Inflammatory macrophage treated with lipopolysaccharide for 4 hours (primary cell): ENCODE data around the gene OR51V1.
"Not testable (repeated sequence)": the region's sequence is repeated elsewhere in the genome, so short reads cannot be mapped to it uniquely, and the experiment has no call there.

Experiments used
- DNase-seq: peaks from one replicate; pipeline ENCODE4 v3.0.0-alpha.2; 2020

OR51V1 gene

DNA sequence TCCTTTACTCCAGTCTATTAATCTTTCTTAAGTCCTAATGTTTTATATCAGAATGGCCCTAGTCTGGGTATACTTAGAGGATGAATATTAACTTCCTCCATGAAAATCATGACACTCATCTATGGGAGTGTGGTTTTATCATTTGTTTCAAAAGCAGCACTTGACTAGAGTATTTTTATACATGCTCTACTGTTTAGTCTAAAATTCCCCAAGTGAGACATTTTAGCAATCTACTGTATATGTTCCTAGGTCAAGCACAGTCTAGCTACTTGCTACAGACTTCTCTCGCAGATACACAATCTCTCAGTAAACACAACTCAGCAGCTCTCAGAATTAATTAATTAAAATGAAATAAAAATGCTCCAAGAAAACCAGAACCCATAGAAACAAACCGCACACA, 29.3 kb upstream of the OR51V1 start:
- no peak for DNase-seq

DNA sequence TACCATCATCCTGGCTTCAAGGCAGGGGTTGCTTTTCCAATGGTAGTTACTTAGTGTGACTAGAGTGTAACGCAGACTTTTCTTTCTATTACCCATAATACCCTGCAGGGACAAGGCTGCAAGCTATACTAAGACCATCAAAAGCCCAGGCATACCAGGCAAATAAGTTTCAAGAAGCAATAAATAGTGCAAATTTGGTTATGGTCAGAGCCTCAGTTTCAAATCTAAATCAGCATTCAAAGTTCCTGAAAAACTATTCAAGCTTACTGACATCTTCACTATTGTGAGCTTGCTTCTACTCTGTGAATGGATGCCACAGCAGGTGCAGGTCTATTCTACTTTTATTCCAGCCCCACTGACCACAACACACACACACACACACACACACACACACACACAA, 28.9 kb upstream of the OR51V1 start:
- DNase-seq, result no peak

DNA sequence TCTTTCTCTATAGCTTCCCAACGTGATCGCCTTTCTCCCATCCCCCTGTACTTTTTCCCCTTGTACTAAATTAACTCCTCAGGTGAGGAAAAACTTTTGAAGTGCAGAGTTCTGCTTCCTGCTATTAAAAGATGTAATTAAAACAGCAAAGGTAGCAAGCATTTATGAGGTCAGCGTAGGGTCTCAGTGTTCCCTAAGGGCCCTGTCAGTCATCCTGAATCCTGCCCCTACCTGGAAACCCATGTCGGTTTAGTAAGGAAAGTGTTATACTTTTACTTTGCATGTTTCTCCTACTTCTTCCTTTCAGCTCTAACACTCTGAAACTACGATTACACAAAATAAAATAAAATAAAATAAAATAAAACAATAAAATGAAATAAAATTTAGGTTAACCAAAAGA, 27.6 kb upstream of the OR51V1 start:
- no peak for DNase-seq

DNA sequence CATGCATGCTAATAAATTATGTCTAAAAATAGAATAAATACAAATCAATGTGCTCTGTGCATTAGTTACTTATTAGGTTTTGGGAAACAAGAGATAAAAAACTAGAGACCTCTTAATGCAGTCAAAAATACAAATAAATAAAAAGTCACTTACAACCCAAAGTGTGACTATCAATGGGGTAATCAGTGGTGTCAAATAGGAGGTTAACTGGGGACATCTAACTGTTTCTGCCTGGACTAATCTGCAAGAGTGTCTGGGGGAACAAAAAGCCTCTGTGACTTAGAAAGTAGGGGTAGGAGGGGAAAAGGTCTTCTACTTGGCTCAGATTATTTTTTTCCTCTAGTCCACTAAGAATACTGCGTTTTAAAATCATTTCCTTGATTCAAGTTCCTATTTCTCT, 27.2 kb upstream of the OR51V1 start:
- DNase-seq, result no peak

DNA sequence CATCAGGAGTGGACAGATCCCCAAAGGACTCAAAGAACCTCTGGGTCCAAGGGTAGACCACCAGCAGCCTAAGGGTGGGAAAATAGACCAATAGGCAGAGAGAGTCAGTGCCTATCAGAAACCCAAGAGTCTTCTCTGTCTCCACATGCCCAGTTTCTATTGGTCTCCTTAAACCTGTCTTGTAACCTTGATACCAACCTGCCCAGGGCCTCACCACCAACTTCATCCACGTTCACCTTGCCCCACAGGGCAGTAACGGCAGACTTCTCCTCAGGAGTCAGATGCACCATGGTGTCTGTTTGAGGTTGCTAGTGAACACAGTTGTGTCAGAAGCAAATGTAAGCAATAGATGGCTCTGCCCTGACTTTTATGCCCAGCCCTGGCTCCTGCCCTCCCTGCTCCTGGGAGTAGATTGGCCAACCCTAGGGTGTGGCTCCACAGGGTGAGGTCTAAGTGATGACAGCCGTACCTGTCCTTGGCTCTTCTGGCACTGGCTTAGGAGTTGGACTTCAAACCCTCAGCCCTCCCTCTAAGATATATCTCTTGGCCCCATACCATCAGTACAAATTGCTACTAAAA, 26.3 kb upstream of the OR51V1 start, which contains the start of gene HBB:
Gene HBB, minus strand, starts transcription at position 340 of the 579 bp plus-strand sequence. Its CDS starts 50 bp downstream, at position 290.
- no peak for DNase-seq

DNA sequence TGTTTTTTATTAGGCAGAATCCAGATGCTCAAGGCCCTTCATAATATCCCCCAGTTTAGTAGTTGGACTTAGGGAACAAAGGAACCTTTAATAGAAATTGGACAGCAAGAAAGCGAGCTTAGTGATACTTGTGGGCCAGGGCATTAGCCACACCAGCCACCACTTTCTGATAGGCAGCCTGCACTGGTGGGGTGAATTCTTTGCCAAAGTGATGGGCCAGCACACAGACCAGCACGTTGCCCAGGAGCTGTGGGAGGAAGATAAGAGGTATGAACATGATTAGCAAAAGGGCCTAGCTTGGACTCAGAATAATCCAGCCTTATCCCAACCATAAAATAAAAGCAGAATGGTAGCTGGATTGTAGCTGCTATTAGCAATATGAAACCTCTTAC, 25.0 kb upstream of the OR51V1 start:
- no peak for DNase-seq

DNA sequence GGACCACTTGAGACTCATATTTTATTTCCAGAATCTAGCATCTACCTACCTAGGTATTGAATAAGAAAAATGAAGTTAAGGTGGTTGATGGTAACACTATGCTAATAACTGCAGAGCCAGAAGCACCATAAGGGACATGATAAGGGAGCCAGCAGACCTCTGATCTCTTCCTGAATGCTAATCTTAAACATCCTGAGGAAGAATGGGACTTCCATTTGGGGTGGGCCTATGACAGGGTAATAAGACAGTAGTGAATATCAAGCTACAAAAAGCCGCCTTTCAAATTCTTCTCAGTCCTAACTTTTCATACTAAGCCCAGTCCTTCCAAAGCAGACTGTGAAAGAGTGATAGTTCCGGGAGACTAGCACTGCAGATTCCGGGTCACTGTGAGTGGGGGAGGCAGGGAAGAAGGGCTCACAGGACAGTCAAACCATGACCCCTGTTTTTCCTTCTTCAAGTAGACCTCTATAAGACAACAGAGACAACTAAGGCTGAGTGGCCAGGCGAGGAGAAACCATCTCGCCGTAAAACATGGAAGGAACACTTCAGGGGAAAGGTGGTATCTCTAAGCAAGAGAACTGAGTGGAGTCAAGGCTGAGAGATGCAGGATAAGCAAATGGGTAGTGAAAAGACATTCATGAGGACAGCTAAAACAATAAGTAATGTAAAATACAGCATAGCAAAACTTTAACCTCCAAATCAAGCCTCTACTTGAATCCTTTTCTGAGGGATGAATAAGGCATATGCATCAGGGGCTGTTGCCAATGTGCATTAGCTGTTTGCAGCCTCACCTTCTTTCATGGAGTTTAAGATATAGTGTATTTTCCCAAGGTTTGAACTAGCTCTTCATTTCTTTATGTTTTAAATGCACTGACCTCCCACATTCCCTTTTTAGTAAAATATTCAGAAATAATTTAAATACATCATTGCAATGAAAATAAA, 24.3 kb upstream of the OR51V1 start:
- no peak for DNase-seq

DNA sequence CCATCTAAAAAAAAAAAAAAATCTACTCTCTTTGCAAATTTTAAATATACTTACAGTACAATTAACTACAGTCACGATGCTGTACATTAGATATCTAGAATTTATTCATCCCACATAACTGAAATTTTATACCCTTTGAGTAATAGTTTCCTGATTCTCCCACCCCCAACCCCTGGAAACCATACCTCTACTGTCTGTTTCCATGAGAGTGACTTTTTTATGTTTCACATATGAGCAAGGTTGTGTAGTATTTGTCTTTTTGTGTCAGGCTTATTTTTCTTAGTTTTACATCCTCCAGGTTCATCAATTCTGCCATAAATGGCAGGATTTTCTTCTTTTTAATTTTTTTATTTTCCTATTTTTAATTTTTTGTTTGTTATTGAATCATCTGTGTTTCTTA, 23.2 kb upstream of the OR51V1 start:
- DNase-seq, result no peak

DNA sequence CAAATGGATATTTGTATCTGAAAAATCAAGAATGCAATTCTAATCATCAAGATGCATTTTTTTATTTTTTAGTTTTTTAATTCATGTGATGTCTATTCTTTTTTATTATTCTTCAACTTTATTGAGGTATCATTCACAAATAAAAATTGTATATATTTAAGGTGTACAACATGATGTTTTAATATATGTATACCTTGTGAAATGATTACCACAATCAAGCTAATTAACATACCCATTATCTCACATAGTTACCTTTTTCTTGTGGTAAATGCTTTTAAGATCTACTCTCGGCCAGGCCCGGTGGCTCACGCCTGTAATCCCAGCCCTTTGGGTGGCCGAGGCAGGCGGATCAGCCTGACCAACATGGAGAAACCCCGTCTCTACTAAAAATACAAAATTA, 22.7 kb upstream of the OR51V1 start:
- no peak for DNase-seq

DNA sequence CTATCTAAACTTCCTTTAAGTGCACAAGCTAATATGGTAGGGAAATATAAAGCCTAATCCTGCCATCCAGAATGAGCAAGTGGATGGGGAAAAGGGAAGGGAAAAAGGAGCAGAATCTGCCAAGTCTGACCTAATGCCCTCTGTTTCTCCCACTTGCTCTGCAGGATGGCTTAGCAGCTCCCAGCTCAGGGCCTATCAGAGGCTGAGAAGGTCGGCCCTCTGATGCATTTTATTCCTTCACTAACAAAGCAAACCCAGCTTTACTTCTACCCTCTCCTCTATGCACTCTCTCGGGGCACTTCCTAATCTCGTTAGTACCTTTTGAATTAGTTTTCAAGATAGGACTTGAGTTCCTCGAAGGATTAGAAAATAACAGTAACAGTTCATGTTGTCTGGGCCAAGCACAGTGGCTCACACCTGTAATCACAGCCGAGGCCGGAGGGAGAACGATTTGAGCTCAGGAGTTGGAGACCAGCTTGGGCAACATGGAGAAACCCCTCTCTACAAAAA, 9.9 kb upstream of the OR51V1 start:
- no peak for DNase-seq

DNA sequence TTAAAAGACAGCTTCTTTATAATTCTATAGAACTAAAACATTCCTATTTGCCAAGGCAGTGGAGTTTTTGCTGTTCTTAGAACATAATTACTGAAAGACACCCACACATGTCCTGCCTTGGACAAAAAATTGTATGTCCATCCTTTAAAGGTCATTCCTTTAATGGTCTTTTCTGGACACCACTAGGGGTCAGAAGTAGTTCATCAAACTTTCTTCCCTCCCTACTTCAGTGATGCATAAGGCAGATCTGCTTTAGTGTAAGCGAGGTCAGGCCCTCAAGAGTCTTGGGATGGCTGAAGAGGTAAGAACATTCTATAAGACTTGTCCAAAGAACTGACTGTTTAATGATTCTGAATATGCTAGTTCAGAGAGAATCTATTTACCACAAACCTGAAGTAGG, 4.3 kb upstream of the OR51V1 start:
- DNase-seq, result peak; percentile 57

DNA sequence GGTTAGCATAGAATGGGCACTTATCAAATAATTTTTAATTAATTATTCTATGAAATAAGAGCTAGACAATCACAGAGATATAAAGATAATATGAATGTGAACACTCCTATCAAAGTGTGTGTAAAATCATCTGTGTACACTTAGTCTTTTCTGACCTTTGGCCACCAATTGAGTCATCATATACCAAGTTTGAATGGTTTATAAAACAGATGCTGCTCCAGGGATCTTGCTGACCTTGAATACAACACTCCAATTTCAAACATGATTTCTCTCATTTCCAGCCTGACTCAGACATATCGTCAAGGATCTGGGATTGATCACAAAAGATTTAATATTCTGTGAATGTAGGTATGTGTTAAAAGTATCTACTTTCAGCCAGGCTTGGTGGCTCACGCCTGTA, 2.9 kb upstream of the OR51V1 start:
- DNase-seq, result no peak

DNA sequence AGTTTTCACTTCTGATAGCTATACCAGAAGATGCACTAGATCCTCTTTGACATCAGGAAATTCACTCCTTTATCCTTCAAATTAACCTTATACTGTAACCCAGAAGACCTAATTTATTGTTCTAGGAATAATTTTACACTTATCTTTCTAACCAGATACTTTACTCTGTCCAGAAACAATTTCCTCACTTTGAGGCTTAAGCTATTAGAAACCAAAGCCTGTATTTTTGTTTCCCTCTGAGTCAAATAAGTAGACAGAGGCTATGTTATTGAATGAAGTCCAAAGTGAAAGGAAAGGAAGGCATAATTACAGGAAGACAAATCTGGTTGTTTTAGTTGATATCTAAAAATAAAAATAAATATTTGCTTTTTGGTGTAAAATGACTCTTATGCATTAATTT, 2.2 kb downstream of the OR51V1 start:
- no peak for DNase-seq

DNA sequence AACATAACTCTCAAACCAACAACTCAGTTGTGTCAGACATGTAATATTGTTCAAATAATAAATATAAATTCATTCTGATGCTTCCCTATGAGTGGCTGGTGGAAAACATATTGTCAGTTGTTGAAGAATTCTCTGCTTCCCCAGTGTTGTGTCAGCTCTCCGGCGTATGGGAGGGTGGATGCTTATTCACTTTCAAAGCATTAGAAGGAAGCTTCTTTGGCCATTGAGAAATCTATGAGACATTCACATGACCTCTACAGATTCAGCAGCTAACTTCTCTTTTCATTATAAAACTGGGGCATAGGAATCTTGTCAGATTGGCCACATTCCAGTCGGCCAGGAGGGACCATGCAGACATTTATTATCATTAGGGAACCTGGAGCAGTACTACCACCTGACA, 2.9 kb downstream of the OR51V1 start:
- peak; percentile 78 for DNase-seq

DNA sequence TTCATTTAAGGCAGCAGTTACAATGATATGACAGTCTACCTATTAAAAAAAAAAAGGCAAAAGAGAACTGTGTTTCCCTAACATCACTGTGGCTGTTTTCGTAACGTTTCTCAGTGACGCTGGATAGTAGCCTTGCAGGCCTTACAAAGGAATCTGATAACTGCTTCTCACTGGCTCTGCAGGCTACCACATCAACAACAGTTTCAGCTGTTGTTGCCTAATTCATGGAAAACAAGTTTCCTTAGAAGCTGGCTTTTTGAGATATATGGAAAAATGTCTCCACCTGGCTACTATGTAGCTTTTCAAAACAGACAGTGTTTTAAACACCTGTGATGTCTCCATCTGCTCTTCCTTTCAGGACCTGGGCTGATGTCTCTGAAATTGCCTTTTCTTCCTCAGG, 3.8 kb downstream of the OR51V1 start:
- no peak for DNase-seq

DNA sequence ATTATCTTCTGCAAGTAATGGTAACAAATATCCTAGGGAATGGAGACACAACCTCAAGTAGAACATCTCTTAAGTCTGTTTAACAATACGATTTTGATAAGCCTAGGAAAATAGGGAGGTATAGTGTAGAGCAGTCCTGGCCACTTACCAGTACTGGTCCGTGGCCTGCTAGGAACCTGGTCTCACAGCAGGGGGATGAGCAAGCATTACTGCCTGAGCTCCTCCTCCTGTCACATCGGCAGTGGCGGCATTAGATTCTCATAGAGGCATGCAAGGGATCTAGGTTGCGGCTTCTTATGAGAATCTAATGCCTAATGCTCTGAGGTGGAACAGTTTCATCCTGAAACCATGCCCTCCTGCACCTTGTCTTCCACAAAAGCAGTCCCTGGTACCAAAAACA, 4.4 kb downstream of the OR51V1 start:
- no peak for DNase-seq

DNA sequence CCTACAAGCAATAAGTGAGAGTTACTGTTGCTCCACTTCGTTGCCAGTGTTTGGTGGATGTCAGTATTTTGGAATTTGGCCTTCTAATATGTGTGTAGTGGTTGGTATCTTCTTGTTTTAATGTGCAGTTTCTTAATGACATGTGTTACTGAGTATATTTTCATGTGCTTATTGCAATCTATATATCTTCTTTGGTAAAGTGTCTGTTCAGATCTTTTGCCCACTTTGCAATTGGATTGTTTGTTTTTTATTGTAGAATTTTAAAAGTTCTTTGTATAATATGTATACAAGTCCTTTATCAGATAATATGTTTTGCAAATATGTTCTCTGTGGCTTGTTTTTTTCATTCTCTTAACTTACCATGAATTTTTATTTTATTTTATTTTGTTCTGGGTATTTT, 7.7 kb downstream of the OR51V1 start:
- DNase-seq, result no peak

DNA sequence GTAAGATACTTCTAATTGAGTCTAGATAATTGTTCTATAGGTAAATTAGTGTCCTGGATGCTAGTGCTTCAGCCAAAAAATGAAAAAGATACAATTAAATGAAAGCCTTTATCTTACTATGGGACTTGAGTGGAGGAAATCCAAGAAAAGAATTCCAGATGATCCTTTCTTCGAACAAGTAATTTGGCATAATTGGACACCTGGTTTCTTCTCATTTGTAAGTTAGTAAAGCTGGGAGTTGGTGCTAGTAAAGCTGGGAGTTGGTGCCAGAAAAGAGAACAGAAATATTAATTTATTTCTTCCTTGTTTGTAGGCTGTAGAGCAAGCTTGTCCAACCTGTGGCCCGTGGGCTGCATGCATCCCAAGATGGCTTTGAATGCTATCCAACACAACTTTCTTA, 12.3 kb downstream of the OR51V1 start:
- DNase-seq, result no peak

DNA sequence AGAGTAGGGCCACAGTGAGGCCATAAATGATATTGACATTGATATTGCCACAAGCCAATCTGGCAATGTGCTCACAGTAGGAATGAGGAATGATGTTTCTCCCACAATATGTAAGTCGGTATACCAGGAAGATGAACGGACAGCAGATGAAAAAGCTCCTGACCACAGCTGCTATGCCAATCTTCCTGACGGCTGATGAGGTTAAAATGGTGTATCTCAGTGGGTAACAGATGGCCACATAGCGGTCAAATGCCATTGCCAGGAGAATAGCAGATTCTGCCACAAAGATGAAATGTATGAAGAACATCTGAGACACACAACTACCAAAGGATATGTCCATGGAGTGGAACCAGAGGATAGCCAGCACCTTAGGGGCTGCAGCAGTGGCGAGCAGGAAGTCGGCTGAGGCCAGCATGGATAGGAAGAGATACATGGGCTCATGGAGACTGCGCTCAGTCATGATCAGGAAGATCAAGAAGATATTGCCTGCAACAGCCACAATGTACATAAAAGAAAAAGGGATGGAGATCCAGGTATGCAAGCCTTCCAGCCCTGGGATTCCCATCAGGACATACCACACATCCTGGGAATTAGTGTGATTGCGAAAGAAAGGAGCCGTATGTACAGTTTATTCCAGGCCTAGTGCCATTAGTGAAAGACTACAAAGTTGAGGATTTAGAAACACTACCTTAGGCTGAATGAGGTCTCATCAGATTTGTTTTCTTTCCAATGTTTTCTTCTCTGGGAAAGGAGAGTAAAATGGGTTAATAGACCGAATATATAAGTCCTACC, 22.2 kb downstream of the OR51V1 start:
- no peak for DNase-seq

DNA sequence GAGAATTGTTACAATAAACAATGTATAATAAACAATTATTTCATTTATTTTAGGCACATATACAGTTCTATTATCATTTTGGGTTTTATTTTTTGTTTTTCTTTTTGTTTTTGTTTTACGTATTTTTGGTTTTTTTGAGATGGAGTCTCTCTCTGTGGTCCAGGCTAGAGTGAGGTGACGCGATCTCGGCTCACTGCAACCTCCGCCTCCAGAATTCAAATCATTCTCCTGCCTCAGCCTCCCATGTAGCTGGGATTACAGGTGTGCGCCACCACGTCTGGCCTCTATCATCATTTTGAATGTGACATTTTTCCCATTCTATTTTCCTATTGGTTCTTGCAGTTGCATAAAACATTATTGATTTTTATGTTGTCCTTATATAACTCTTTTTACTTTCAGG, 25.5 kb downstream of the OR51V1 start:
- DNase-seq, result no peak

DNA sequence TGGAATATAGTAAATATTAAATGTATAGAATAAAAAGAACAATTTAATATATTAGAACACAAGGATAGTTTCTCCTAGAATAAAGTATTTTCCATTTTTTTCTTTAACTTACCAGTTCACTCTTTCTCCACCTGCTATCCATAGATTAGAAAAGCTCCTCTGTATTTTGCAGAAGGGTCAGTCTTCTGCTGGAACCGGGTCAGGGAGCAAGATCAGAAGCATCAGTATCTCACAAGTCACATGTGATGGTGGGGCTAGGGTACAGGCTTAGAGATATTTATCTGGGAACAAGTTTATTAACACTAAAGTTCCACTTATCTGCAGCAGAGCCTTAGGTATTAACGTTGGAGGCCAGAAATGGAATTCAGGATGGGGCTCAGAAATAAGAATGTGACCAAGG, 28.6 kb downstream of the OR51V1 start:
- DNase-seq, result no peak

DNA sequence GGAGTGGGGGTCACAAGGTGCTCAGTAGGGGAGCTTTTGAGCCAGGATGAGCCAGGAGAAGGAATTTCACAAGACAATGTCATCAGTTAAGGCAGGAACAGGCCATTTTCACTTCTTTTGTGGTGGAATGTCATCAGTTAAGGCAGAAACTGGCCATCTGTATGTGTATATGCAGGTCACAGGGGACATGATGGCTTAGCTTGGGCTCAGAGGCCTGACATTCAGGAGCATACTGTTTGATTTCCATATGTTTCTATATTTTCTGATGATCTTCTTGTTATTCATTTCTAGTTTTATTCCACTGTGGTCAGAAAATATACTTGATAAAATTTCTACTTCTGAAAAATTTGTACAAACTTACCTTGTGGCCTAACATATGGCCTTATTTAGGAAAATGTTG, 34.6 kb downstream of the OR51V1 start:
- DNase-seq, result not testable (repeated sequence)

DNA sequence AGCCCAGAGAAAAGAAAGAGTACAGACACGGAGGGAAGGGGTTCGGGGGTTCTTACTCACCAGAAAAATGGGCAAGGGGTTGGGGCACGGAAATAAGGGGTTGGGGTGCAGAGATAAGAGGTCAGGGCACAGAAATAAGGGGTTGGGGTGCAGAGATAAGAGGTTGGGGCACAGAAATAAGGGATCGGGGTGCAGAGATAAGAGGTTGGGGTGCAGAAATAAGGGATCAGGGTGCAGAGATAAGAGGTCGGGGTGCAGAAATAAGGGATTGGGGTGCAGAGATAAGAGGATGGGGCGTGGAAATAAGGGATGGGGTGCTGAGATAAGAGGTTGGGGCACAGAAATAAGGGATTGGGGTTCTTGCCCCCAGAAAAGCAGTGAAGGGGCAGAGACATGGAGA, 35.7 kb downstream of the OR51V1 start:
- not testable (repeated sequence) for DNase-seq

DNA sequence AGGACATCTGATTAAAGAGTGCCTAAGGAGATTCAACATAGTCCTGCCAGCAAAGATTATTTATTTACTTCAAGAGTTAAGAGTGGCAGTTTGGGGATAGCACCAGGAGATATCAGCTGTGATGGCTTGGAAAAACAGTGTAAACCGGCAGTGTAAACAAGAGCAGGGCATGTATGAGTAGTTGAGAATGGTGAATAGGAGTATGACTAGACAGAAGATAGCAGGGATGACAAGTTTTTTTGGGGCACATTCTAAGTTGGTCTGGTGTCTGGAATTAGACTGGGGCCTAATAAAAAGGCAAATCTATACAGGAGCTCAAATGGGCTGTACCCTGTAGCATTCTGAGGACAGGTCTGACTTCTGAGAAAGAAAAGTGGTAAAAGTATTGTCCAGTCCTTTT, 39.4 kb downstream of the OR51V1 start:
- DNase-seq, result not testable (repeated sequence)
